Neural cell (in vitro differentiated cells): ENCODE measurements around the gene KCNJ1. TPM values are rescaled to one million over a fixed set of nuclear protein-coding genes. Genes with fewer than 3 reads are reported as not detected.

Source experiments
- H2AFZ ChIP-seq: fragments of 200-600, 300-800 bp; sonication (generic), shearing (Covaris generic); 2 replicates; pipeline ENCODE4 v1.6.0; 2014; ENCODE audit warnings: low read depth, mild to moderate bottlenecking, antibody characterized with exemption, low read length, moderate library complexity
- H3F3A ChIP-seq: fragments of 200-600 bp; shearing (Covaris generic); 2 replicates; pipeline ENCODE4 v1.6.1; 2016; ENCODE audit warnings: mild to moderate bottlenecking, moderate library complexity, mixed read lengths, antibody characterized with exemption, low read length; ENCODE audit not compliant: insufficient read depth, poor library complexity, severe bottlenecking
- H3K27ac ChIP-seq: fragments of 200-600, 300-800 bp; sonication (generic), shearing (Covaris generic); 2 replicates; pipeline ENCODE4 v1.5.1; 2014; ENCODE audit warnings: mild to moderate bottlenecking, low read length, moderate library complexity
- H3K27me3 ChIP-seq: fragments of 300-800, 200-600 bp; sonication (generic), shearing (Covaris generic); 2 replicates; pipeline ENCODE4 v1.6.0; 2014; ENCODE audit warnings: mild to moderate bottlenecking, low read depth, low read length, moderate library complexity; ENCODE audit not compliant: insufficient read depth
- H3K36me3 ChIP-seq: fragments of 300-800, 200-600 bp; sonication (generic), shearing (Covaris generic); 2 replicates; pipeline ENCODE4 v1.5.1; 2014; ENCODE audit warnings: mild to moderate bottlenecking, antibody characterized with exemption, low read length, moderate library complexity; ENCODE audit not compliant: insufficient read depth
- H3K4me2 ChIP-seq: fragments of 300-800, 200-600 bp; sonication (generic), shearing (Covaris generic); 2 replicates; pipeline ENCODE4 v1.6.0; 2014; ENCODE audit warnings: mild to moderate bottlenecking, low read length
- H3K4me3 ChIP-seq: fragments of 300-800, 200-600 bp; sonication (generic), shearing (Covaris generic); 2 replicates; pipeline ENCODE4 v1.5.1; 2014; ENCODE audit warnings: mild to moderate bottlenecking, low read length, moderate library complexity
- H3K79me2 ChIP-seq: fragments of 200-600 bp; shearing (Covaris generic); replicated peaks from 2 replicates; pipeline ENCODE4 v1.6.0; 2014; ENCODE audit warnings: mild to moderate bottlenecking, low read length, moderate library complexity; ENCODE audit not compliant: insufficient read depth
- H3K9ac ChIP-seq: fragments of 300-800, 200-600 bp; sonication (generic), shearing (Covaris generic); 2 replicates; pipeline ENCODE4 v1.6.1; 2016; ENCODE audit warnings: mild to moderate bottlenecking, low read length, mixed read lengths
- H3K9me2 ChIP-seq: fragments of 200-600 bp; shearing (Covaris generic); 2 replicates; pipeline ENCODE4 v1.6.1; 2016; ENCODE audit warnings: mild to moderate bottlenecking, low read length, mixed read lengths; ENCODE audit not compliant: insufficient read depth
- H3K9me3 ChIP-seq: fragments of 200-600, 300-800 bp; sonication (generic), shearing (Covaris generic); 2 replicates; pipeline ENCODE4 v1.6.1; 2016; ENCODE audit warnings: mild to moderate bottlenecking, mixed run types, low read length, moderate library complexity, mixed read lengths
- H4K20me1 ChIP-seq: fragments of 200-600 bp; shearing (Covaris generic); 2 replicates; pipeline ENCODE4 v1.6.1; 2016; ENCODE audit warnings: mild to moderate bottlenecking, mixed run types; ENCODE audit not compliant: insufficient read depth
- CTCF ChIP-seq: fragments of 450-650 bp; IDR thresholded peaks from 2 replicates; pipeline ENCODE4 v1.5.1; 2014; ENCODE audit warnings: antibody characterized with exemption, mild to moderate bottlenecking, moderate library complexity; ENCODE audit not compliant: poor library complexity, severe bottlenecking
- EP300 ChIP-seq: fragments of 450-650 bp; conservative IDR thresholded peaks from 2 replicates; pipeline ENCODE4 v1.6.1; 2014; ENCODE audit warnings: antibody characterized with exemption, mild to moderate bottlenecking, moderate library complexity; ENCODE audit not compliant: poor library complexity, severe bottlenecking
- EZH2 ChIP-seq: fragments of 200-600, 300-800 bp; shearing (Covaris generic), sonication (generic); IDR thresholded peaks from 2 replicates; pipeline ENCODE4 v1.6.1; 2014; ENCODE audit warnings: antibody characterized with exemption, low read length, borderline replicate concordance, mild to moderate bottlenecking; ENCODE audit not compliant: insufficient read depth, poor library complexity, severe bottlenecking
- MXI1 ChIP-seq: fragments of 450-650 bp; conservative IDR thresholded peaks from 2 replicates; pipeline ENCODE4 v1.6.1; 2014; ENCODE audit warnings: antibody characterized with exemption, mild to moderate bottlenecking; ENCODE audit not compliant: poor library complexity, severe bottlenecking
- POLR2AphosphoS5 ChIP-seq: IDR thresholded peaks from 2 replicates; pipeline ENCODE4 v1.6.1; 2012
- RAD21 ChIP-seq: fragments of 450-650 bp; conservative IDR thresholded peaks from 2 replicates; pipeline ENCODE4 v1.6.1; 2014; ENCODE audit warnings: antibody characterized with exemption, mild to moderate bottlenecking, moderate library complexity
- REST ChIP-seq: IDR thresholded peaks from 2 replicates; pipeline ENCODE4 v1.6.1; 2012; ENCODE audit warnings: borderline replicate concordance
- SMC3 ChIP-seq: fragments of 450-650 bp; conservative IDR thresholded peaks from 2 replicates; pipeline ENCODE4 v1.6.1; 2014; ENCODE audit warnings: antibody characterized with exemption, mild to moderate bottlenecking, moderate library complexity; ENCODE audit not compliant: poor library complexity
- TAF1 ChIP-seq: IDR thresholded peaks from 2 replicates; pipeline ENCODE4 v1.6.1; 2012; ENCODE audit warnings: low read depth
- polyA plus RNA-seq: library from polyadenylated mRNA; depleted of rRNA; stranded (reverse); fragments of >200 nt; gene quantifications from 2 replicates; pipeline ENCODE4 v1.2.3, GENCODE V29; 2014

The KCNJ1 gene
- polyA plus RNA-seq, 1 donor from 2014 or later, result 0.22 TPM

GRCh38 chr11:128910576-128910975, 43.5 kb upstream of the KCNJ1 start:
- no peak overlapping the region for H3K27ac ChIP-seq
- no peaks in the 10 kb centered on the region for H3K79me2 ChIP-seq
- no peak overlapping the region for H3K4me3 ChIP-seq
- no peak overlapping the region for H3K4me2 ChIP-seq
- peaks cover 19% of the 10 kb centered on the region for H3K27me3 ChIP-seq
- no peaks in the 10 kb centered on the region for H3K36me3 ChIP-seq
- no peaks in the 10 kb centered on the region for H4K20me1 ChIP-seq
- TF ChIP-seq REST (no peak), MXI1 (no peak), RAD21 (no peak), EZH2 (no peak), TAF1 (no peak), CTCF (no peak), SMC3 (no peak), EP300 (no peak), POLR2AphosphoS5 (no peak)
- H3K9ac ChIP-seq, result no peak overlapping the region
- H2AFZ ChIP-seq, result no peak overlapping the region
- no peaks in the 10 kb centered on the region for H3K9me2 ChIP-seq
- no peaks in the 10 kb centered on the region for H3K9me3 ChIP-seq
- H3F3A ChIP-seq, result no peaks in the 10 kb centered on the region

- H3K36me3 ChIP-seq, result no peaks in the 10 kb centered on the region
- no peak overlapping the region for H3K4me3 ChIP-seq
- H3K27ac ChIP-seq, result no peak overlapping the region
- TF ChIP-seq TAF1 (no peak), EZH2 (no peak), REST (no peak), MXI1 (no peak), POLR2AphosphoS5 (no peak), SMC3 (no peak), CTCF (no peak), EP300 (no peak), RAD21 (no peak)
- H3F3A ChIP-seq, result no peaks in the 10 kb centered on the region
- no peak overlapping the region for H2AFZ ChIP-seq
- H3K9me2 ChIP-seq, result no peaks in the 10 kb centered on the region
- H3K4me2 ChIP-seq, result no peak overlapping the region
- no peaks in the 10 kb centered on the region for H3K79me2 ChIP-seq
- peaks cover 29% of the 10 kb centered on the region for H3K27me3 ChIP-seq
- H3K9ac ChIP-seq, result no peak overlapping the region
- no peaks in the 10 kb centered on the region for H3K9me3 ChIP-seq
- no peaks in the 10 kb centered on the region for H4K20me1 ChIP-seq
Observed at GRCh38 chr11:128909438-128910125, 42.5 kb upstream of the KCNJ1 start.
